ENCODE measurements around the gene CYRIA.

- TF ChIP-seq POLR2A (IDR thresholded peaks at IDR 0.05; ENCODE audit: low read depth, low read length): no peak
- no peak for TF ChIP-seq POLR2AphosphoS5 (IDR thresholded peaks at IDR 0.05; ENCODE audit: low read depth, low read length)
- no peak for TF ChIP-seq TAF1 (IDR thresholded peaks at IDR 0.05; ENCODE audit: low read depth, low read length)
- no peak for TF ChIP-seq PAX5 (IDR thresholded peaks at IDR 0.05; ENCODE audit: insufficient read depth, low read length, severe bottlenecking)
- no peak for TF ChIP-seq SPI1 (IDR thresholded peaks at IDR 0.05; ENCODE audit: low read depth, low read length)
These were observed 13.3 kb upstream of the CYRIA start for GRCh38 chr2:16678964-16679363.

All from GM12891 (cell line).